HG02798 (cell line): ENCODE results near the gene CDKL1.
"Not testable (repeated sequence)": the region's sequence is repeated elsewhere in the genome, so short reads cannot be mapped to it uniquely, and the experiment has no call there.

ENCODE experiments used
- ATAC-seq: cut with Tn5 transposase; IDR thresholded peaks from one replicate; pipeline ENCODE4 v1.9.1; 2021; ENCODE audit warnings: mild to moderate bottlenecking; ENCODE audit not compliant: unreplicated experiment, poor library complexity

The CDKL1 gene

DNA sequence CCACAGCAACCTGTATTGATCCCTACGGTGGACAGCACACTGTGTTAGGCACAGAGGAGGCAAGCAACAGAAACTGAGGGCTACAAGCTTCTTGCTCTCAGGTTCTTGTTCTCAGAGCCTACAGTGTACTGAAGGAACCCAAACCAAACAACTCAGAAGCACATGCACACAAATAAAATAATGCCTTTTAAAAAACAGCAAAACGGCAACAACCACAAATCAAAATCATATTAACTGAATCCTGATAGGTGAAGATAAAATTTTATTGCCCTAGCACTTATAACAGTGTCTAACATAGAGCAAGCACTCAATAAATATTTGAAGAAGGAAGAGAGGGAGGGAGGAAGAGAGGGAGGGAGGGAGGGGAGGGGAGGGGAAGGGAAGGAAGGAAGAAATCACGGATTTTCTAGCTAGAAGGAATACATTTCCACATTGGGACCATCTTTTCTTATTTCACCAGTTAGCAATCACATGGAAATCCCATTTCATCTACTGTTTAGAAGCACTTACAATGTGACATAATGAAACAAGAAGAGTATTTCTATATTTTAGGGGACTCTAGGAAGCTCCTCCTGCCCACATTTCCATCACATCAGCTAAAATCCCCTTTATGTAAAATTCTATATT lies 57.4 kb downstream of the CDKL1 start:
- ATAC-seq: no peak

DNA sequence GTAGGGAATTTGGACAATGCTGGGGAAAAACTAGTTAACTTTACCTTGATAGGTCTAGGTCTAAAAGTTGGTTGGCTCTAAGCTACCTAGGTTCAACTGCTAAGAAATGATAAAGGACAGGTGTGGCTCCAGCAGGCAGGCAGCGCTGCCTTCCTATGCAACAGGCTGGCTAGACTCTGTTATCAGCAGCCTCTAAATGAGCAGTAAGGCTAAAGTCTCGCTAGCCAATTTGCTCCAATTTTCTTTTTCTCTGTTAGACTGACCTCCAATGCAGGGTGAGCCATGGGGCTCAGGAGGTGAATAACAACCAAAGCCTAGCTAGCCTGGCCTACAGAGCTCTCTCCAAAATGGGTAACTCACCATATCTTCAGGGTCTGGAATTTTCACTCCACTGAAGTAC lies 58.1 kb downstream of the CDKL1 start:
- no peak for ATAC-seq

DNA sequence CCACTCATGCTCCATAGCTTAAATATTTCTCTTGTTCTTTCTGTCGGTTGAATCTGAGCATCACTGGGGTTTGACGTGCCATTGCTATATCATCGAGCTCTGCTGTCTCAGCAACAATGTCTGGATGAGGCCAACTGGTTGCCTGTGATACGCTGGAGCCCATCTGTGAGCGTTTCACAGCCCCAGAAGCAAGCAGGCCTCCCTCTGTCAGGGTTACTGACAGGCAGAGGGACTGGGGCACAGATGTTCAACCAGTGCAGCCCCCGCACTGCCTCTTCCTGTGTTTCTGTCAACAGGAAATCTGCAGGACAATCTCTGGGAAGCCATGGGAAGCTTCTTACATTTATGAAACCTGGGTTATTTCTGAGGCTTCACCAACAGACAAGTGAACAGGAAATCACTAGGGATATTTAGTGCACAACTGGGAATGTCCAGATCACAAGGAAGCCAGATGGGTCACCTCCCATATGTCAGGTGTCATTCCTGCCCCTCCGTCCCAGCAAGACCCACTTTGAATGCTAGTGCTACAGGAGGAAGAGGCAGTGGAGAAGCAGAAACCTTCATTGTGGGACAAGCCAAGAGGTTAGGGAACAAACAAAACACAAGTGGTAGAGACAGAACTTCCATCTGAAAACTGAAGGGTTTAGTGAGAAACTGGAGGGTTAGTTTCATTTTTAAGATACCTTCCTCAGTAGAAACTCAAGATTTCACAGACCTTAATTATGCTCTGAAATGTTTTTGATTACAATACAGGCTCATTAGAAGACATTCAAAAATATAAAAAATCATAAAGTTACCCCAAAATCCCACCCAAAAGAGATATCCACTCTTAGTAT lies 60.5 kb downstream of the CDKL1 start:
- no peak for ATAC-seq

- ATAC-seq: no peak
Observed at GRCh38 chr14:50335389-50335788, 61.3 kb downstream of the CDKL1 start.

DNA sequence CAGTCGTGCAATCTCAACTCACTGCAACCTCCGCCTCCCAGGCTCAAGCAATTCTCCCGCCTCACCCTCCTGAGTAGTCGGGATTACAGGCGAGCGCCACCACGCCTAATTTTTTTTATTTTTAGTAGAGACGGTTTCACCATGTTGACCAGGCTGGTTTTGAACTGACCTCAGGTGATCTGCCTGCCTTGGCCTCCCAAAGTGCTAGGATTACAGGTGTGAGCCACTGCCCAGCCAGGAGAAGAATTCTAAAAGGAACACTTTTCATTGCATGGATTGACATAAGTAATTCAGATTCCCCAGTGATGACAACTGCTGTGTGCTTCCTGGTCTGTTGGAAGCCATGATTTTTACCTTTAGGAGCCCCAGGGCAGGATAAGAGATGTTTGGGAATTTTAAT lies 62.5 kb downstream of the CDKL1 start:
- no peak for ATAC-seq

DNA sequence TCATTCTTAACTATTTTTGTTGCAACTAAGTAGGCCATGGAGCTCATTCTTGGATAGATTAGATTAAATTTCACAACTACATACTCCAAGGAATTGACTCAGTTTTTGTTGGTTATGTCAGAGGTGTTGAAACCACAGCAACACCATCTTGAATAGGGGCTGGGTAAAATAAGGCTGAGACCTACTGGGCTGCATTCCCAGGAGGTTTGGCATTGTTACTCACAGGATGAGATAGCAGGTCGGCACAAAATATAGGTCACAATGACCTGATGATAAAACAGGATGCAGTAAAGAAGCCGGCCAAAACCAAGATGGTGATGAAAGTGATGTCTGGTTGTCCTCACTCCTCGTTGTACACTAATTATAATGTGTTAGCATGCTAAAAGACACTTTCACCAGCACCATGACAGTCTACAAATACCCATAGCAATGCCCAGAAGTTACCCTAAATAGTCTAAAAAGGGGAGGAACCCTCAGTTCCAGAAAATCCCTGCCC lies 63.6 kb downstream of the CDKL1 start:
- ATAC-seq: no peak

- ATAC-seq: no peak
Observed at GRCh38 chr14:50331596-50331995, 65.1 kb downstream of the CDKL1 start.

GRCh38 chr14:50321009-50321660 lies 75.5 kb downstream of the CDKL1 start:
- peak; percentile 92 for ATAC-seq

DNA sequence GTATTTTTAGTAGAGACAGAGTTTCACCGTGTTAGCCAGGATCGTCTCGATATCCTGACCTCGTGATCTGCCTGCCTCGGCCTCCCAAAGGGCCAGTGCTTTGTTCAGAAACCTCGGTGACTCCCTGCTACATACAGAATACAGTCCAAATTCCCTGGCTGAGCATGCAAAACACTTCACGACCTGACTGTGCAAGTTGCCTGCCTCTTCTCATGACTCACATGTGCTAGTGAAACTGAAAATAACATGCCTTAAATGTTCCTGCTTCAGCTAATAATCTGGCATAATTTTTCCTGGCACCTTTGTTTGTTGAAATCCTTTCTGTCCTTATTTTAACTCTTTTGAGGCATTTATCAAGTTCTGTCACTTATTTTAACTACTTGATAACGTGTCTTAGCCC lies 76.4 kb downstream of the CDKL1 start:
- ATAC-seq: peak; percentile 42

DNA sequence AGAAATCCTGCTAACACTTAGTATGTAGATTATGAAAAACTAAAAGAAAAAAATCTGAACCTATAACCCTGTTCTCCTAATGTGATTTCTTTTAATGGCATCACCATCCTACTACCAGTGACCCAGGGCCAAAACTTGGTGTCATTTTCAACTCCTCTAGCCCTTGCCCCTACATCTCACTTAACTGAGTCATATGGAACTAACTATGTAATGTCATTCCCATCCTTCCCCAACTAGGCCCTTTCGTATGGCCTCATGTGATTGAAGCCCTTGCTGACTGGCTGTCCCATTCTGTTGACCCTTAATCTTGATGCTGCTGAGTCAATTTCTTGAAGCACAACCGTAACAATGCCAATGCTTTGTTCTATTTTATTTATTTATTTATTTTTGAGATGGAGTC lies 77.0 kb downstream of the CDKL1 start:
- no peak for ATAC-seq

DNA sequence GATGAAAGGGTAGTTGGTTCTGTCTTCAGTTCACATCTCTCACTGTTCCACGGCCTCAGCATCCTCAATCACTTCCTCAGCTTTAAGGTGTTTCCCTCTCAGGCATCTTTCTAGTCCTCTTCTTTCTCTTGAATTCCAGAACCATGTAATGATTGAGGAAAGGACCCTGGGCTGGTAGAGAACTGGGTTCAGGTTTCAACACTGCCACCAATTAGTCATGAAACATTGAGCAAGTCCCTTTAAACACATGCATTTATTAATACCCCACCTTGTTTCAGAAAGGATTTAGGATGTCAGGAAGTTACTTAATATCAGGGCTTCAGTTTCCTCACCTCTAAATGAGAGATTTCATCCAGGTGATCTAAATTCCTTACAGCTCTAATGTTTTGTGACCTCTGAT lies 77.4 kb downstream of the CDKL1 start:
- ATAC-seq: no peak

DNA sequence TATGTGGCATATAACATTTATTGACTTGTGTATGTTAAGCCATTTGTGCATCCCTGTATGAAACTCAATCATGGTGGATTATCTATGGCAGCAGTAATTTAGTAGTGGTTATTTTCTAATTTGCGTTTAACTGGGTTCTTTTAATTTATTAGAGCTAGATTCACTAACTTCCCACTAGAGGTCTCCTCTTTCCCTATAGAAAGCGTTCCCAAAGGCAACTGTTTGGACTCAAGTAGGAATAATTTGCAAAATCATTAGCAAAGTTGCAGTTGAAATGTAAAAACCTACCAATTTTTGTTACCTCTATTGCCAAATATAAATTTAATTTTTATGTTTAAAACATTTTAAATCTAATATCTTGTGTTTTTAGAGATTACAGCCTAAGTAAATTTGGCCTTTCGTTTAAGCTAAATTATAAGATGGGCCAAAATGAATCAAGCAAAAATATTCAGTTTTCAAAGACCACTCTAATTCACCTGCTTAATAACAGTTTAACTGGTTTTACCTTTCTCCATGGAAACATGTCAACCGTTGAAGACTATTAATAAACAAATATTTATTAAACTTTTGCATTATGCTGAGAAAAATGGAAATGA lies 78.6 kb downstream of the CDKL1 start:
- ATAC-seq: no peak

GRCh38 chr14:50314098-50314497 lies 82.6 kb downstream of the CDKL1 start:
- ATAC-seq: not testable (repeated sequence)

DNA sequence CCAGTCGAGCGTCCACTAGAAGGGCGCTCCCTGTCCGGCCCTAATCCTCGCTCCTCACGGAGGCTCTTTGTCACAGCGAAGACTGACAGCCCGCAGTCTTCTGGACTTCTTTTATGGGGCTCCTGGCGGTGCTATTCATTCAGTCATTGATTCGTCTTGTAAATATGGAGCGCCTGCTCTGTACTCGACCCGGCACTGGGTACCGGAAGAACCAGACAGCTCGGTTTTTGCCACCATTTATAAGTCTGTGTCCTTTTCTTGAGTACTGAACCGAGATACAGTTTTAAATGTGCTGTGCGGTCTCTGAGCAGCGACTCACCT lies 84.0 kb downstream of the CDKL1 start:
- ATAC-seq: peak; percentile 22

- ATAC-seq: peak; percentile 97
Observed at GRCh38 chr14:50311972-50312733, 84.5 kb downstream of the CDKL1 start, which contains the start of the genes DMAC2L and L2HGDH. Gene DMAC2L (plus strand): TSS chr14:50312324. CDS start chr14:50321488, 9,164 bp downstream. Gene L2HGDH (minus strand): TSS chr14:50312229. CDS start chr14:50312150, 79 bp downstream.

DNA sequence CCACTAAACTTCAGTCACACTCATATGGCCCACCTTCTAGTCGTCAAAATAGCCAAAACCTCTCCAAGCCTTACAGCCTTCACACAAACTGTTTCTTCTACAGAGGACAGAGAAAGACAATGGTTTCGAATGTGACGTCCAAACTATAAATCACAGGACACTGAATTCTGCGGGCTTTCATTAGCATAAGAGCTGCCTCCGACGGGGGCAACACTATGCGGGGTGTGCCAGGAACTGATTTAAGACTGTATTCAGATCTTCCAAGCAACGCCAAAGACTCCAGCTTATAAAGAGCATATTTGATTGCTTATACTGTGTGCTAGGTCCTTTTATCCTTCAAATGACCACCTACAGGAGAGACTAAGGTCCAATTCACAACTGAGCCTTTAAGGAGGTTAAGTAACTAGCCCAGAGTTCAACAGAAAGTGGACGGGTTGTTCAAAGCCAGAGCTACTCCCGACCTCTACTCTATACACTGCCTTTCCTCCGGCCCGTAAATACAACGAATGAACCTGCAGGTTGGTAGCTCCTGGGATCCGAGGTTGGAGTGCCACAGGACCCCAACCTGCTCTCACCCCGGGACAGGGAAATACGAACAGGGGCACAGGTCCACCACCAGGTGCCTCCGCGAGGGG lies 85.2 kb downstream of the CDKL1 start:
- ATAC-seq: no peak

GRCh38 chr14:50310445-50310844 lies 86.2 kb downstream of the CDKL1 start:
- no peak for ATAC-seq

DNA sequence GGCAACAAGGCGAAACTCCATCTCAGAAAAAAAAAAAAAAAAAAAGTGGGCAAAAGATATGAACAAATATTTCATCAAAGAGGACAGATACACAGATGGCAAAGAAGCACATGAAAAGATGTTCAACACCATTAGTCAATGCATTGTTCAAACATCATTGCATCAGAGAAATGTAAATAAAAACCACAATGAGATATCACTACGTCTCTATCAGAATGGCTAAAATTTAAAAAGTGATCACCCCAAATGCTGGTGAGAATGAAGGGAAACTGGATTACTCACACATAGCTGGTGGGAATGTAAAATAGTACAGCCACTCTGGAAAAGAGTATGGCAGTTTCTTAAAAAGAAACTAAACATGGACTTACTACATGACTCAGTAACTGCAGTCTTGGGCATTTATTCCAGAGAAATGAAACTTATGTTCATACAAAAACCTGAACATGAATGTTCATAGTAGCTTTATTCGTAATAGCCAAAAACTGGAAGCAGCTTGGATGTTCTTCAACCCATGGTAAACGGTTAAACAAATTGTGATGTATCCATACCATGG lies 88.2 kb downstream of the CDKL1 start:
- no peak for ATAC-seq

DNA sequence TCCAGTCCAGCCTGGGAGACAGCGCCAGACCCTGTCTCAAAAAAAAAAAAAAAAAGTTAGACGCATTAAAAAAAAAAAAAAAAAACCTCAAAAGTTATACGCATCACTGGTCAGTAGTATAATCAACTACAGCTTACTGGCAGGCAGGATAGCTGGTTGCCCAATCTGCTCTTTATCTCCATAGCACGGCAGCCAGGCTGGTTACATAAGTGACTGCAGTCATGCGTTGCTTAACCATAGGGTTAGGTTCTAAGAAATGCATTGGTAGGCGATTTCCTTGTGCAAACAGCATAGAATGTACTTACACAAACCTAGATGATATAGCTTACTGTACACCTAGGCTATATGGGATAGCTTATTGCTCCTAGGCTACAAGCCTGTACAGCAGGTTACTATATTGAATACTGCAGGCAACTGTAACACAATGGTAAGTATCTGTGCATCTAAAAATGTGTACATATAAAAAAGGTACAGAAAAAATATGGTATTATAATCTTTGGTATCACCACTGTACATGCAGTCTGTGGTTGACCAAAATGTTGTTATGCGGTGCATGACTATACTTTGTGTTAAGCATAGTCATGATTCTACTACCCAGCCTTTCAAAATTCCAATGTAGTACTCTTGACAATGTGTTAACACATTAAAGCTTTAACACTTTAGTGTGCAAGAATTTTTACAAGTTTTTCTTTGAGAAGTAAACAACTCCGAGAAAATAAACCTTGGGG lies 92.8 kb downstream of the CDKL1 start:
- no peak for ATAC-seq
